HL-60/S4 treated with retinoic acid at 250 ng/mL for 4 days and 3 days (cell line): Measurements from ENCODE around the gene EPHB6.

Experiments
- in situ Hi-C: fragments of 300-500 bp; cut with MboI; formaldehyde crosslinking; loops from 2 replicates; pipeline ENCODE4 v1.7.0; 2022; ENCODE audit warnings: low sequenced_read_pairs

The EPHB6 gene, protein sequence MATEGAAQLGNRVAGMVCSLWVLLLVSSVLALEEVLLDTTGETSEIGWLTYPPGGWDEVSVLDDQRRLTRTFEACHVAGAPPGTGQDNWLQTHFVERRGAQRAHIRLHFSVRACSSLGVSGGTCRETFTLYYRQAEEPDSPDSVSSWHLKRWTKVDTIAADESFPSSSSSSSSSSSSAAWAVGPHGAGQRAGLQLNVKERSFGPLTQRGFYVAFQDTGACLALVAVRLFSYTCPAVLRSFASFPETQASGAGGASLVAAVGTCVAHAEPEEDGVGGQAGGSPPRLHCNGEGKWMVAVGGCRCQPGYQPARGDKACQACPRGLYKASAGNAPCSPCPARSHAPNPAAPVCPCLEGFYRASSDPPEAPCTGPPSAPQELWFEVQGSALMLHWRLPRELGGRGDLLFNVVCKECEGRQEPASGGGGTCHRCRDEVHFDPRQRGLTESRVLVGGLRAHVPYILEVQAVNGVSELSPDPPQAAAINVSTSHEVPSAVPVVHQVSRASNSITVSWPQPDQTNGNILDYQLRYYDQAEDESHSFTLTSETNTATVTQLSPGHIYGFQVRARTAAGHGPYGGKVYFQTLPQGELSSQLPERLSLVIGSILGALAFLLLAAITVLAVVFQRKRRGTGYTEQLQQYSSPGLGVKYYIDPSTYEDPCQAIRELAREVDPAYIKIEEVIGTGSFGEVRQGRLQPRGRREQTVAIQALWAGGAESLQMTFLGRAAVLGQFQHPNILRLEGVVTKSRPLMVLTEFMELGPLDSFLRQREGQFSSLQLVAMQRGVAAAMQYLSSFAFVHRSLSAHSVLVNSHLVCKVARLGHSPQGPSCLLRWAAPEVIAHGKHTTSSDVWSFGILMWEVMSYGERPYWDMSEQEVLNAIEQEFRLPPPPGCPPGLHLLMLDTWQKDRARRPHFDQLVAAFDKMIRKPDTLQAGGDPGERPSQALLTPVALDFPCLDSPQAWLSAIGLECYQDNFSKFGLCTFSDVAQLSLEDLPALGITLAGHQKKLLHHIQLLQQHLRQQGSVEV

DNA sequence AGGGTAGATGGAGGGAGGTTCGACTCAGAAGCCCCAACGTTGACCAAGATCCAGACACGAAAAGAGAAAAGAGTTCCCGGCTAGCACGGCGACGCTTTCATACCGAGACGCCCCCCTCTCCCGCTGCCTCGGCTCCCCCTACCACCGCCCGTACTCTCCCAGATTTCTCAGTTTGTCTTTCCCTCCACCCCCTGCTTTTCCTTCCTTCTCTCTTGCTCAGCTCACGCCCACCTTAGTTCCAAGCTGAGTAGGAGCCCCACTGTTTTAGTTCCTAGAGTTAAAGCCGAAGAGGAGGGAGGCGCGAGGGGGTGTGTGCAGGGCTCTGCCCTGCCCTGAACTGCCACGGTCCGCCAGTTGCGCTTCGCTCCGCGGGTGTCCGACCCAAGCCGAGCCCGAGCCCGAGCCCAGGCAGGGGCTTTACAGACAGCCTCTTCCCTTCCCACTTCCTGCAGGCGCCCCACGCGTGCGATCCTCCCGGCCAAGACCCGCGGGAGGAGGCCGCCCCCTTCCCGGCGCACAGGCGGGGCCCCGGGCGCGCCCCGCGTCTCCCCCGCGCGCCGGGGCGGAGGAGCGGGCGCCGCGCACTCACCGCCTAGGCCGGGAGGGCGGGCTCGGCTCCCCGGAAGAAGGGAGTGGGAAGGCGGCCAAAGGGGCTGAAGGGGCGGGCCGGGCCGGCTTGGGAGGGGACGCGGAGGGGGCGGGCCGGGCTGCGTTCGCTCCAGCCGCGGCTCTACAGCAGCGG is at the start of gene EPHB6:
EPHB6 (plus strand) TSS at position 705 of the 742 bp plus-strand sequence. CDS start 8,152 bp downstream, outside the sequence.
- in situ Hi-C loops, result loop anchor here (25.0 kb wide), 1 partner anchor 358 kb away; the partner anchor contains the start of gene TAS2R40

GRCh38 chr7:142805350-142806021 is 49.4 kb upstream of the EPHB6 start:
- in situ Hi-C loops, result no loop called here

DNA sequence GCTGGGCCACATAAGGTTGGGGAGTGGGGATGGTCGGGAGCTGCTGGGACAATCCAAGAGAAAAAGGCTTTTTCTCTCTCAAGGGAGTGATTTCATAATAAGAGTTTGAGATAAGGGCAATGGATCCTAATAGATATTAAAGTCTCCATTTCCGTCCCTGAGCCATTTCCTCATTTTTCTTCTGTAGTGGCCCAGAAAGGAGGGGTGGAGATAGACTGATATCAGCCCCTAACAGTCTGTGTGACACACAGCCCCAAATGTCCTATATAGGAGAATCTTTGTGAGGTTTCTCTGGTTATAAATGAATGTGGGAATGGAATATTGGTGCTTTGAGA is 48.9 kb upstream of the EPHB6 start:
- in situ Hi-C loops, result no loop called here

DNA sequence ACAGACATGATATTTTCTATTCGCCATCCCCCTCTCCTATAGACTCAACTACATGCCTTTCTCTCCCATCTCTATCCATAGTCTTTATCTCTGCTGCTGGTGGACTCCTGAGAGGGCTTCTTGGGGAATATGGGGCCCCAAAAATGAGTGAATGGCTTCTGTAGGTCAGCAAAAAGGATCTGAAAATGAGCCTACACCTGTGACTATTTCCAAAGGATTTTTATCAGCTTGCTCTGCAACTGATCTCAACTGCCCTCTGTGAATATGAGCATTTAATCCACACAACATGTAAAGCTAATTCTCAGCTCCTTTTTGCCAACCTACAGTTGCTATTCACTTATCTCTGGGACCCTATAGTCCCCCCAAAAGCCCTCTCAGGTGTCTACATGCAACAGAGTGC is 47.9 kb upstream of the EPHB6 start:
- in situ Hi-C loops, result no loop called here

- in situ Hi-C loops, result no loop called here
Observed at GRCh38 chr7:142807855-142808460, 46.9 kb upstream of the EPHB6 start.

DNA sequence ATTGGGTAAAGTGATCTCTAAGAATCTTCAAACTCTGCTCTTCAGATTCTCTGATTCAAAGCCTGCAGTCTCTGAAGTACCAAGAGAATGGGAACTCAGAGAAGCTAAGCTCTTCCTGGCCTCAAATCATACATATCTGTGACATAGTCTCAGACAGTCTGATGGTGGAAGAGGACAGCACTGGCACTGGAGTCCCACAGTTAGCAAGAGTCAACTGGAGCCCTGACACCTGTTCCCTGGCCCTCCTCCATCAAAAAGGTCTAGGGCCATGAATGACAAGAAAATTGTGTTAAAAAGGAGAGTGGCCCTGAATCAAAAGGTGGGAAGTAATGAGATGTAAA is 46.4 kb upstream of the EPHB6 start:
- in situ Hi-C loops, result no loop called here

DNA sequence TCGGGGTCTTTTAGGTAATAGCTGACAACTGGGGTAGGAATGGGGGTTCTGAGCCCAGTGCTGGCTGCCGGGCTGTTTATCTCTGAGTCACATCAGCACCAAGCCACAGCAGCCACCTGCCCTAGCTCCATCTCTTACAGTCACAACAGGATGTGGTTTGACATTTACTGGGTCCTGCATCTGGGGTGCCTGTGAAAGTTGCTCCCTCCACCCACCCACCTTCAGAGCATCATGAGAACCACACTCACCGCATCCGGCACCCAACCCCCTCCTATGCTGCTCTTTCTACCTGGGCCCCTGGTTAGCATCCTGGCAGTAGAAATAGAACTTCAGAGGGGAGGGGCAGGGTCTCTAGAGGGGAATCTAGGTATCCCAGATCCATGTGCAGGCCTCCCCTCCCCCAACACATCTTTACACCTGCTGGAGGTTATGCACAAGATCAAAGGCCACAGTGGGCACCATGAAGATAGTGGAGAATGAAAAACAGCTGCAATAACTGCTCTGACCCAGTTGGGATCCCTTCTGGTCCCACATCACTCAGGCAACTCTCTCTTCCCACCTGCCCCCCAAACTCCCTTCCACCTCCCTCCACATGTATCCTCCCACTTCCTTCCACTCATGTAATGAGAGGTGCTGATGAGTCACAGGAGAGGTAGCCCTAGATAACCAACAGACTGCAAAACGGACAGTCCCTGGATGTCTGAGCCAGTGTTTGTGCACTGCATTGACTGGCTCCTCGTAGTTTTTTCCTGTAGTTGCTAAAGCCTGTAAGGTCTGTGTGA is 45.9 kb upstream of the EPHB6 start:
- in situ Hi-C loops, result no loop called here

DNA sequence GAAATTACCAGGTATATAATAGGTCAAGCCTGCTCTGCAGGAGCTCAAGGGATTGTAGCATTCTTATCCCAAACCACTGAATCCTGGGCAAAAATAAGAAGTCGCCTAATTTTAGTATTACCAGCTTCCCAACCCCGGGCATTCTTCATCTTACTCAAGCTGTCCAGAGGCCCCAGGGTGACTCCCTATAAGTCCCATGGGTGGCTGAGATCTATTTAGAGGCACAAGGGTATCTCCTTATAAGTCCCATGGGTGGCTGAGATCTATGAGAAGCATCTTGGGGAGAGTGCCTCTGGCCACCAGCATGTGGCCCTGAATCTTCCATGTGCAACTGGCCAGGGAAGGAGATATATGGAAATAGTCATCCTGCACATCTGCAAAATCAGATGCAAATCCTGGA is 45.2 kb upstream of the EPHB6 start:
- in situ Hi-C loops, result no loop called here

- in situ Hi-C loops, result no loop called here
Observed at GRCh38 chr7:142811154-142811737, 43.6 kb upstream of the EPHB6 start.

- in situ Hi-C loops, result no loop called here
Observed at GRCh38 chr7:142812437-142813215, 42.2 kb upstream of the EPHB6 start.

DNA sequence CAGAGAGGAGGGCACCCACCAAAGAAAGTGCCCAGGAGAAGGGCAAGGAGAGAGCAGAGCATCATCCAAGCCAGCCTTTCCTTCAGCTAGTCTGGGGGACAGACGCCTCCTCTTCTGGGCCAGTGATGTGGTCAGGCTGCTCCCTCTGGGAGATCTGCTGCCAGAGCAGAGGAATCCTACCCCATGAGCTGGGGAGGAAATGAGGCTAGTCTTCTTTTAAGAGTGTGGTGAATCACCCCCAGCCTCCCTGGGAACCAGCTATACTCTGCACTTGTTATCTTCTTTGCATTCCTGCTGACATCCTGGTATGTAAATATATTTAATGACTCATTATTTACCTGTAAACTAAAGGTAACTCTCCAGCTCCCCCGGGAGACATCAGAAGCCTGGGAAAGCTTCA is 41.6 kb upstream of the EPHB6 start:
- in situ Hi-C loops, result no loop called here

DNA sequence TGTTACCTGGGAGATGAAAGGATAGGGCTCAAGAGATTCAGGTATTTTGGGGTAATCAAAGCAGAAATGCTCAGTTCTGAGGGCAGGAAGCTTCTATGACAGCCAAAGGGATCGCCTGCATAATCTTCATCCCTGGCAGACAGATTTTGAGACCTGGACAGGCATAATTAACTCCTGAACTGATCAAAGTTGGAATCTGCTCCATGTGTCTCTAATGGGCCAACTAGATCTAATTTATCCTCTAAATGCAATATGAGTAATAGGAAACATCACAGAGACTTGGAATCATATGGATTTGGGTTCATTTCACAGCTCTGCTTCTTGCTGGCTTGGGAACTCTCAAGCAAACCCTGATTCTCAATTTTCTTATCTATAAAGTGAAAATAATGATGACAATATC is 41.2 kb upstream of the EPHB6 start:
- in situ Hi-C loops, result no loop called here

GRCh38 chr7:142814451-142814850 is 40.4 kb upstream of the EPHB6 start:
- in situ Hi-C loops, result no loop called here

GRCh38 chr7:142815134-142815533 is 39.7 kb upstream of the EPHB6 start:
- in situ Hi-C loops, result no loop called here

- in situ Hi-C loops, result no loop called here
Observed at GRCh38 chr7:142817506-142817905, 37.4 kb upstream of the EPHB6 start.

GRCh38 chr7:142819530-142819929 is 35.3 kb upstream of the EPHB6 start:
- in situ Hi-C loops, result no loop called here

- in situ Hi-C loops, result no loop called here
Observed at GRCh38 chr7:142822714-142823113, 32.2 kb upstream of the EPHB6 start.

DNA sequence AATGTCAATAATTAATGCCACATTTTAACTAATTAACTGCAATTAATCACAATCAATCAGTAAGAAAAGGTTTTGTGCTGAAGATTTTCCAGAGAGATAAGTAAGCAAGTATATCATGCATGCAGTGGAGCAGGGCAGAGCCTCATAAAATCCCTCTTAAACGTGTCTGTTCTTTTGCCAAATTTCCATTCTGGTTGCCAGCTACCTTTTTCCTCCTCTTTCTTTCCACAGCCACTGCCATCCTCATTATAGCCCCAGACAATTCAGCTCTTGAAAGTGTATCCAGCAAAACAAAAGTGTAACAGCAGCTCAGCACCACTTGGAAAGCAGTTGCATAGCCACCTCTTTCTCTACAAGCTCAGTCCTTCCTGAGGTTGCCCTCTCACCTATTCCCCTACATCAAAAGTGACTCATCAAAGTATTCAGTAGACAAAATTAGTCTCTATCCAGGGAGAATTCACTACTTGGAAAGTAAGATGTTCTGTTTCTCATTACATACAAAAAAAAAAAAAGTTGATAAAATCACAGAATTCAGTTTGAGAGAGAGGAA is 26.9 kb upstream of the EPHB6 start:
- in situ Hi-C loops, result no loop called here
